Mucosa of rectum (tissue), 2 donors: ENCODE data around the gene EEF1G.

Source experiments
- H3K27ac ChIP-seq, 2 donors: one replicate each; pipeline ENCODE4 v1.7.0; 2013; ENCODE audit warnings: inconsistent platforms in 2 of 2, low read depth in 2 of 2, low read length in 2 of 2
- H3K27me3 ChIP-seq, 2 donors: one replicate each; pipeline ENCODE4 v1.7.0; 2013; ENCODE audit warnings: low read length in 2 of 2; ENCODE audit not compliant: control insufficient read depth in 2 of 2, insufficient read depth in 2 of 2
- H3K36me3 ChIP-seq, 2 donors: one replicate each; pipeline ENCODE4 v1.7.0; 2013; ENCODE audit warnings: low read length in 2 of 2; ENCODE audit not compliant: control insufficient read depth in 2 of 2, insufficient read depth in 2 of 2
- H3K4me1 ChIP-seq, 2 donors: one replicate each; pipeline ENCODE4 v1.7.0; 2013; ENCODE audit warnings: low read length in 2 of 2, mild to moderate bottlenecking in 1 of 2; ENCODE audit not compliant: control insufficient read depth in 2 of 2, insufficient read depth in 2 of 2
- H3K4me3 ChIP-seq, 2 donors: one replicate each; pipeline ENCODE4 v1.7.0; 2013; ENCODE audit warnings: low read length in 2 of 2
- H3K9ac ChIP-seq, 2 donors: one replicate each; pipeline ENCODE4 v1.7.0; 2013; ENCODE audit warnings: low read length in 2 of 2, low read depth in 1 of 2, mild to moderate bottlenecking in 1 of 2
- H3K9me3 ChIP-seq, 2 donors: one replicate each; pipeline ENCODE4 v1.7.0; 2013; ENCODE audit warnings: low read length in 2 of 2; ENCODE audit not compliant: control insufficient read depth in 2 of 2
- donor health status: healthy.
- donor health status: Normal muscosa, but diverticular disease.

Gene EEF1G

GRCh38 chr11:62540804-62541701 lies 32.6 kb downstream of the EEF1G start:
- peak overlapping the region; percentile 99 to 100 for H3K27ac ChIP-seq
- H3K9me3 ChIP-seq: no peaks in the 10 kb centered on the region
- no peaks in the 10 kb centered on the region for H3K27me3 ChIP-seq
- H3K4me1 ChIP-seq: peaks cover 74% of the 10 kb centered on the region in 2 donors
- peaks cover 10 to 14% of the 10 kb centered on the region in 2 donors for H3K36me3 ChIP-seq
- H3K4me3 ChIP-seq: peak overlapping the region; percentile 32 to 90
- H3K9ac ChIP-seq: peak overlapping the region; percentile 66 to 67

- H3K36me3 ChIP-seq: peaks cover 27 to 31% of the 10 kb centered on the region in 2 donors
- H3K9me3 ChIP-seq: no peaks in the 10 kb centered on the region
- peak overlapping the region; percentile 42 to 44 for H3K4me3 ChIP-seq
- H3K4me1 ChIP-seq: peaks cover 64 to 65% of the 10 kb centered on the region in 2 donors
- H3K27ac ChIP-seq: peak overlapping the region; percentile 77 to 84
- H3K9ac ChIP-seq: peak overlapping the region; percentile 67 to 68
- no peaks in the 10 kb centered on the region for H3K27me3 ChIP-seq
Measured at GRCh38 chr11:62539238-62539925, 34.3 kb downstream of the EEF1G start.

DNA sequence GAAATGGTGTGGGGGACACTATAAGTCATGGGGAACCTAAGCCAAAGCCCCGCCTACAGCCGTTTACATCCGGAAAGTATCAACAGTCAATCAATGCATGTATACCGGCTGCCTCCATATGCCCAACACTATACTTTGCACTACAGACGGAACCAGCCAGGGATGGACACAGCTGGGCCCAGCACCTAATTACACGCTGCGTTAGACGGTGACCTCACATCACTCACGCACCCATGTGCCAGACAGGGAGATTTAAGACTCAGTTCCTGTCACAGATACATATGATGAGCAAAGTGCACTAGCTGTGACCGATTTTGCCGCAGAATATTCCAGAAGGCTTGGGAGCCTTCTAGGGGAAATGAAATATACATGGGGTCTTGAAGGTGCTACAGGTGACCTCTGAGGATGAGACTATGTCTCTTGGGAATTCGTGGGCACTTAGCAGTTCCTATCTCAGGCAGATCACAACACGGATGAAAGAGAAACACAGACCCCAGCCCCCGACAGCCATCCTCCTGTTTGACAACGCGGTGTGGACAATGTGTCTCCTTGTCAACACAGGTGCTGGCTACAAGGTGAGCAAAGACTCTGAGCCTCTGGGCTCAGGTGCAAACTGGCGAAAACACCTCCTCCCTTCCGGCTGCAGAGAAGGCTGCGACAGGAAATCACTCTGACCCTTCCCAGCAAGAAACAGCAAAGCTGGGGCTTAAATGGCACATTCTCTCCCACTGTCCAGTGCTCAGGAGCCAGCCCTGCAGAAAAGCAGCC lies 35.0 kb downstream of the EEF1G start:
- Histone ChIP-seq H3K27me3 (no peaks in the 10 kb centered on the region), H3K4me3 (peak overlapping the region; percentile 25 to 44), H3K27ac (peak overlapping the region; percentile 71 to 84), H3K9me3 (no peaks in the 10 kb centered on the region), H3K36me3 (peaks cover 34 to 38% of the 10 kb centered on the region in 2 donors), H3K4me1 (peaks cover 57 to 59% of the 10 kb centered on the region in 2 donors), H3K9ac (peak overlapping the region; percentile 54 to 68)

DNA sequence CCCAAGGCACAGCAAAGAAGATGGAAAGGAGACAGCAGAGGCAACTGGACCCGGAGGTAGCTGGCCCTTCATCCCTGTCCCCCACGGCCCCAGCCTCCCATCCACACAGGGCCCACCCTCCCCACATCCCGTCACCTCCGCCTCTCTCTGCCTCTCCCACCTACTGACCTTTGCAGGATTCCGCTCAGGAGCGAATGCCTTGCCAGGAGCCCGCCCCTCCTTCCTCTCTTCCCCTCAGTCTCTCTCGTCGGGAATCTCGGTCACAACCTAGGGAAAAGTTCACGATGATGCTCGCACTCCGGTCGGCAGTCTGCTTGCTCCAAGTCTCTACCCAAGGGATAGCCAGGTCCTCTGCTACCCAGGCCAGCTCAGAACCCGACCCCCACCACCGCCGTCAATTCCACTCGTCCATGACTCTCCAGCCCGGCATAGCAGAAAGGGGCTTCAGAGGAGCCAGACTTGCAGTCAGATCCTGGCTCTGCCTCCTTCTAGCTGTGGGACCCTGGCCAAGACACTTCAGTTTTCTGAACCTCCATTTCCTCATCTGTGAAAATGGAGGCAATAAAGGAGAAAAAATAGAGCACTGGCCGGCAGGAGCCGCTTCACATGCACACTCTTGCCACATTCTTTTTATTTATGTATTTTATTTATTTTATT lies 37.3 kb downstream of the EEF1G start:
- Histone ChIP-seq H3K4me1 (peaks cover 36 to 37% of the 10 kb centered on the region in 2 donors), H3K27me3 (no peaks in the 10 kb centered on the region), H3K4me3 (no peak overlapping the region), H3K9ac (no peak overlapping the region), H3K9me3 (no peaks in the 10 kb centered on the region), H3K36me3 (peaks cover 56 to 60% of the 10 kb centered on the region in 2 donors), H3K27ac (no peak overlapping the region)

GRCh38 chr11:62535802-62536201 lies 37.9 kb downstream of the EEF1G start:
- peaks cover 63 to 66% of the 10 kb centered on the region in 2 donors for H3K36me3 ChIP-seq
- no peak overlapping the region for H3K9ac ChIP-seq
- H3K27ac ChIP-seq: no peak overlapping the region
- H3K27me3 ChIP-seq: no peaks in the 10 kb centered on the region
- H3K4me3 ChIP-seq: no peak overlapping the region
- H3K9me3 ChIP-seq: no peaks in the 10 kb centered on the region
- peaks cover 30 to 31% of the 10 kb centered on the region in 2 donors for H3K4me1 ChIP-seq

DNA sequence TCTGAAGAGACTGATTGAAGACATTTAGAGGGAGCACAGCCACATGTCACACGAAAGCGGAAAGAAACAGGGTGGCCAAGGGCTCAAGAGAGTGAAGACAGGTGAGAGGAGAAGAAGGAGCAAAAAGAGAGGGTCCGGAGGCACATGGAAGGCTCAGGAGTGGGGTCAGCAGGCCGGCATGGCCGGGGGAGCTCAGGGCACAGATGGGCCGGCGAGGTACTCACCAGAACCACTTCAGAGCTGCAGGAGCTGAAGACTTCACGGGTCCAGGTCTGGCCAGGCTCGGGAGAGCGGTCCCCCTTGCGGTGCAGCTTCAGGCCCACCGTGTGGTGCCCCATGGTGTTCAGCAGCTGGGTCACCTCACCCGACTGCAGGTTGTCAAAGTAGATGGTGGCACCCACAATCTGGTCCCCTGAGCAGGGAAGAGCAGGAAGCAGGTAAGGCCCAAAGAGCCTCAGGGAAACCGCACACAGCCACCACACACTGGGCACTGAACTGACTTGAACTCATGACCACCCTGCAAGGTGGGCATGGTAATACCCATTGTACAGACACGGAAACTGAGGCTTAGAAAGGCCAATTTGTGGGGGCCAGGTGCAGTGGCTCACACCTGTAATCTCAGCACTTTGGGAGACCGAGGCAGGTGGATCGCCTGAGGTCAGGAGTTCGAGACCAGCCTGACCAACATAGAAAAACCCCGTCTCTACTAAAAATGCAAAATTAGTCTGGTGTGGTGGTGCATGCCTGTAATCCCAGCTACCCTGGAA lies 38.7 kb downstream of the EEF1G start:
- no peak overlapping the region for H3K4me3 ChIP-seq
- H3K9ac ChIP-seq: no peak overlapping the region
- no peak overlapping the region for H3K27ac ChIP-seq
- H3K4me1 ChIP-seq: peaks cover 21 to 24% of the 10 kb centered on the region in 2 donors
- no peaks in the 10 kb centered on the region for H3K9me3 ChIP-seq
- H3K27me3 ChIP-seq: no peaks in the 10 kb centered on the region
- peaks cover 71 to 73% of the 10 kb centered on the region in 2 donors for H3K36me3 ChIP-seq

GRCh38 chr11:62532096-62532495 lies 41.6 kb downstream of the EEF1G start:
- H3K4me1 ChIP-seq: no peaks in the 10 kb centered on the region
- no peaks in the 10 kb centered on the region for H3K27me3 ChIP-seq
- no peak overlapping the region for H3K4me3 ChIP-seq
- H3K27ac ChIP-seq: no peak overlapping the region
- no peak overlapping the region for H3K9ac ChIP-seq
- no peaks in the 10 kb centered on the region for H3K9me3 ChIP-seq
- peaks cover 76 to 85% of the 10 kb centered on the region in 2 donors for H3K36me3 ChIP-seq

DNA sequence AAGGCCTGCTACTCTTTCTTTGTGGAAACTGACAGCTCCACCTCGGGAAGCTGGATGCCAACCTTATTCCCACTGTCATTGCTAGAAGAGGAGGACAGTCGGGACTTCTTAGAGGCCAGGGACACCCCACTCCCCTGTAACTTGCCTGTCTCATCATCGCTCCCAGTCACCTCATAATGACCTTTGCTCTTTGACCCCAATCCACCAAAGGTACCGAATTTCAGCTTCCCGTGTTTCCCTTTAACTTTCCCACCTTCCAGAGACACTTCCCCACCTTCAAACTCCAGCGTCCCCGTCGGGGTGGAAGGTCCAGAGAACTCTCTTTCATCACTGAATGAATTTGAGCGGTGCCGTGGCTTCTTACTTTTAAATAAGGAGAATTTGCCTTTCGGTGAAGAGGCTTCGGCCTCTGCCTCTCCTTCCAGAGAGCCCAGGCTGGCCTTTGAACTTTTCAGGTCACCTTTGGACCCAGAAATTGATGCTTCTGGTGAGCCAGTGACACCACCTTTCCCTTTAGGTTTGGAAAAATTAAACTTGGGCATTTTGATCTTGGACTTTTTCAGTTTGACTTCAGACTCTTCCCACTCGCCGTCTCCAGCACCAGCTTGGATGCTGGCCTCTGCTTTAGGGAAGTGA lies 56.8 kb downstream of the EEF1G start:
- no peak overlapping the region for H3K9ac ChIP-seq
- H3K27me3 ChIP-seq: no peaks in the 10 kb centered on the region
- H3K27ac ChIP-seq: no peak overlapping the region
- H3K9me3 ChIP-seq: no peaks in the 10 kb centered on the region
- H3K4me3 ChIP-seq: no peak overlapping the region
- H3K4me1 ChIP-seq: no peaks in the 10 kb centered on the region
- H3K36me3 ChIP-seq: peaks cover 64 to 65% of the 10 kb centered on the region in 2 donors

- Histone ChIP-seq H3K9ac (no peak overlapping the region), H3K27ac (no peak overlapping the region), H3K4me1 (peaks cover 3 to 5% of the 10 kb centered on the region in 2 donors), H3K27me3 (no peaks in the 10 kb centered on the region), H3K4me3 (no peak overlapping the region), H3K36me3 (peaks cover 40 to 46% of the 10 kb centered on the region in 2 donors), H3K9me3 (no peaks in the 10 kb centered on the region)
Measured at GRCh38 chr11:62514151-62514550, 59.5 kb downstream of the EEF1G start.
